ENCODE data around the gene SPOUT1.

DNA sequence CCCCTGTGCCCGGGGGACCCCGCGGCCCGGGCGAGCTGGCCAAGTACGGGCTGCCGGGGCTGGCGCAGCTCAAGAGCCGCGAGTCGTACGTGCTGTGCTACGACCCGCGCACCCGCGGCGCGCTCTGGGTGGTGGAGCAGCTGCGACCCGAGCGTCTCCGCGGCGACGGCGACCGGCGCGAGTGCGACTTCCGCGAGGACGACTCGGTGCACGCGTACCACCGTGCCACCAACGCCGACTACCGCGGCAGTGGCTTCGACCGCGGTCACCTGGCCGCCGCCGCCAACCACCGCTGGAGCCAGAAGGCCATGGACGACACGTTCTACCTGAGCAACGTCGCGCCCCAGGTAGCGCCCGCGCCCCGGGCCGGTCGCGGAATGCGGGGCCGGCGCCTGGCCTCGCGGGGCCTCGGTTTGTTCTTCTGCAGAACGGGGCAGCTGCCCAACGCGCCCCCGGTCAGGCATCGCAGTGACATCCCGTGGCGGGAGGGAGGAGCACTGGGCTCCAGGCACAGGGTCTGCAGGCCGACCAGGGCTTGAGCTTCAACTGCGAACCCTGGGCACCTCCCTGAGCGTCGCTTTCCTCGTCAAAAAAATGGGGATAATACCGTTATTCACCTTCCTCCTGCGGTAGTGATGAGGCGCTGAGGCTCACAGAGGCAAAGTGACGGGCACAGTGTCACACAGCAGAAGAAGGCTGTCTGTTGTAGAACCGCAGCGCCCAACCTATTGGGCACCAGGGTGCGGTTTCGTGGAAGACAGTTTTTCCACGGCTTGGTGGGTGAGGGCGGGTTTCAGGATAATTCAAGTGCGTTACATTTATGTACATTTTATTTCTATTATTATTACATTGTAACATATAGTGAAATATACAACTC lies 10.5 kb downstream of the SPOUT1 start:
- TF ChIP-seq CTCF (IDR thresholded peaks at IDR 0.05) (no peak), POLR2AphosphoS5 (IDR thresholded peaks at IDR 0.05) (no peak)
